CD14-positive monocyte (primary cell): ENCODE measurements around the gene DNAJC12. TPM values are rescaled to one million over a fixed set of nuclear protein-coding genes. Genes with fewer than 3 reads are reported as not detected.

Experiments used
- DNase-seq, 3 donors: peaks; one replicate each; pipeline ENCODE4 v3.0.0-alpha.2; 2011 to 2022
- H2AFZ ChIP-seq: 2 replicates; pipeline ENCODE4 v1.6.0; 2012; ENCODE audit warnings: mild to moderate bottlenecking, low read depth, low read length, inconsistent platforms; ENCODE audit not compliant: insufficient read depth, poor library complexity, severe bottlenecking
- H3K27ac ChIP-seq, 2 donors: 1 replicate in 1 of 2; 2 replicates in 1 of 2; pipeline ENCODE4 v1.5.1; 2012 to 2013; ENCODE audit warnings: low read length in 2 of 2, control low read depth in 1 of 2, inconsistent platforms in 1 of 2, low read depth in 1 of 2, mild to moderate bottlenecking in 1 of 2
- H3K27me3 ChIP-seq, 2 donors: one replicate each; pipeline versions ENCODE4 v1.6.0 to v1.6.1; 2011 to 2013; ENCODE audit warnings: low read length in 2 of 2; ENCODE audit not compliant: control insufficient read depth in 2 of 2, insufficient read depth in 2 of 2
- H3K36me3 ChIP-seq, 2 donors: replicated peaks in 1 of 2; 1 replicate in 1 of 2; 2 replicates in 1 of 2; pipeline versions ENCODE4 v1.5.1 to v1.6.1; 2012 to 2013; ENCODE audit warnings: low read length in 2 of 2, control low read depth in 1 of 2, inconsistent platforms in 1 of 2, mild to moderate bottlenecking in 1 of 2; ENCODE audit not compliant: insufficient read depth in 2 of 2, control insufficient read depth in 1 of 2
- H3K4me1 ChIP-seq, 2 donors: 1 replicate in 1 of 2; 2 replicates in 1 of 2; pipeline versions ENCODE4 v1.5.1 to v1.6.1; 2012 to 2013; ENCODE audit warnings: low read length in 2 of 2, control low read depth in 1 of 2, inconsistent platforms in 1 of 2, mild to moderate bottlenecking in 1 of 2, moderate library complexity in 1 of 2; ENCODE audit not compliant: insufficient read depth in 2 of 2, control insufficient read depth in 1 of 2
- H3K4me2 ChIP-seq: replicated peaks from 2 replicates; pipeline ENCODE3; 2012; ENCODE audit warnings: low read length, moderate library complexity, mild to moderate bottlenecking; ENCODE audit not compliant: poor library complexity, severe bottlenecking; ENCODE audit errors: extremely low read depth
- H3K4me3 ChIP-seq, 3 experiments: fragments of 200-600 bp in 1 of 3; sonication (generic) in 1 of 3; replicated peaks in 1 of 3; 1 replicate in 2 of 3; 2 replicates in 1 of 3; pipeline ENCODE4 v1.5.1; 2011 to 2013; ENCODE audit warnings: low read length in 3 of 3, mild to moderate bottlenecking in 3 of 3, control low read depth in 2 of 3, low read depth in 2 of 3, inconsistent platforms in 1 of 3, moderate library complexity in 1 of 3
- H3K79me2 ChIP-seq: 2 replicates; pipeline ENCODE4 v1.6.0; 2012; ENCODE audit warnings: mild to moderate bottlenecking, control low read depth, inconsistent platforms, low read length, moderate library complexity; ENCODE audit not compliant: insufficient read depth
- H3K9ac ChIP-seq: 2 replicates; pipeline ENCODE4 v1.6.0; 2017; ENCODE audit warnings: low read length, mild to moderate bottlenecking; ENCODE audit not compliant: insufficient read depth, poor library complexity, severe bottlenecking
- H3K9me3 ChIP-seq, 2 donors: replicated peaks in 1 of 2; 1 replicate in 1 of 2; 2 replicates in 1 of 2; pipeline versions ENCODE4 v1.5.1 to v1.6.1; 2012 to 2013; ENCODE audit warnings: low read length in 2 of 2, control low read depth in 1 of 2; ENCODE audit not compliant: control insufficient read depth in 1 of 2, insufficient read depth in 1 of 2
- H4K20me1 ChIP-seq: 2 replicates; pipeline ENCODE4 v1.6.0; 2012; ENCODE audit warnings: mild to moderate bottlenecking, low read length, control low read depth, moderate library complexity; ENCODE audit not compliant: insufficient read depth
- H3K27ac Mint-ChIP-seq, 7 donors: one replicate each; pipeline ENCODE4 v1.8.0; 2020; ENCODE audit warnings: mild to moderate bottlenecking in 7 of 7, mixed read lengths in 7 of 7, moderate library complexity in 6 of 7, inconsistent platforms in 2 of 7
- H3K27me3 Mint-ChIP-seq, 3 donors: one replicate each; pipeline ENCODE4 v1.8.0; 2021 to 2022; ENCODE audit warnings: low read depth in 3 of 3, mild to moderate bottlenecking in 3 of 3, mixed read lengths in 3 of 3, moderate library complexity in 3 of 3, inconsistent platforms in 1 of 3
- H3K36me3 Mint-ChIP-seq, 2 donors: one replicate each; pipeline ENCODE4 v1.8.0; 2020; ENCODE audit warnings: mixed read lengths in 2 of 2, inconsistent platforms in 1 of 2, mild to moderate bottlenecking in 1 of 2
- H3K4me1 Mint-ChIP-seq: one replicate; pipeline ENCODE4 v1.8.0; 2020; ENCODE audit warnings: mild to moderate bottlenecking, mixed read lengths
- H3K4me3 Mint-ChIP-seq, 2 donors: one replicate each; pipeline ENCODE4 v1.8.0; 2020; ENCODE audit warnings: mild to moderate bottlenecking in 2 of 2, mixed read lengths in 2 of 2, moderate library complexity in 1 of 2
- H3K9me3 Mint-ChIP-seq, 7 donors: one replicate each; pipeline ENCODE4 v1.8.0; 2020 to 2022; ENCODE audit warnings: mixed read lengths in 7 of 7, mild to moderate bottlenecking in 6 of 7, moderate library complexity in 6 of 7, inconsistent platforms in 2 of 7
- CTCF ChIP-seq: fragments of 200-600 bp; IDR thresholded peaks from one replicate; pipeline ENCODE4 v1.8.0; 2022; ENCODE audit warnings: antibody characterized with exemption, mild to moderate bottlenecking
- WGBS: methylation state at CpG from one replicate; pipeline ENCODE4 v1.1.5; 2013; ENCODE audit warnings: missing lambda C conversion rate; ENCODE audit not compliant: insufficient coverage; 5-methylcytosine and 5-hydroxymethylcytosine counted together
- intact Hi-C, 2 donors: fragments of 100-400 bp; cut with micrococcal nuclease; formaldehyde crosslinking; loops; one replicate each; pipeline versions ENCODE4 v1.15.0 to v1.15.1; 2023
- polyA plus RNA-seq, 3 donors: library from polyadenylated mRNA; depleted of rRNA in 1 of 3; unstranded in 2 of 3; stranded (reverse) in 1 of 3; fragments of 300-500 nt in 2 of 3; fragments of >200 nt in 1 of 3; fragmentation: Illumina TruSeq in 2 of 3; gene quantifications; 1 replicate in 2 of 3; 2 replicates in 1 of 3; pipeline ENCODE4 v1.2.3, GENCODE V29; 2012 to 2021

Gene DNAJC12
- polyA plus RNA-seq, 3 donors, result not detected

GRCh38 chr10:67794909-67795460, 43.0 kb downstream of the DNAJC12 start:
- Mint-ChIP-seq H3K36me3 (no peaks in the 10 kb centered on the region), H3K27me3 (peaks cover 0 to 3% (median 0%) of the 10 kb centered on the region in 3 donors)
- no peak overlapping the region for H2AFZ ChIP-seq

GRCh38 chr10:67794256-67794655, 43.7 kb downstream of the DNAJC12 start:
- Histone ChIP-seq H4K20me1 (no peaks in the 10 kb centered on the region), H3K79me2 (no peaks in the 10 kb centered on the region), H3K36me3 (no peaks in the 10 kb centered on the region), H3K4me1 (peaks cover 14 to 25% of the 10 kb centered on the region in 2 donors), H3K9me3 (no peaks in the 10 kb centered on the region), H3K9ac (no peak overlapping the region), H3K27me3 (no peaks in the 10 kb centered on the region), H3K4me3 (no peak overlapping the region), H3K27ac (no peak overlapping the region), H3K4me2 (peak overlapping the region; percentile 22), H2AFZ (no peak overlapping the region)
- Mint-ChIP-seq H3K9me3 (no peaks in the 10 kb centered on the region), H3K27ac (peak overlapping the region in 1 of 7 donors; percentile 30), H3K27me3 (peaks cover 0 to 5% (median 0%) of the 10 kb centered on the region in 3 donors), H3K4me1 (peaks cover 28% of the 10 kb centered on the region), H3K4me3 (peak overlapping the region in 1 of 2 donors; percentile 21), H3K36me3 (no peaks in the 10 kb centered on the region)
- intact Hi-C loops, result no loop called here
- DNase-seq, result peak in 1 of 3 donors; percentile 19
- WGBS, result no CpG with 5 or more reads among the region's 4 CpGs
- no peak for TF ChIP-seq CTCF

More at GRCh38 chr10:67794909-67795460, 43.0 kb downstream of the DNAJC12 start:
- Histone ChIP-seq H3K9ac (no peak overlapping the region), H4K20me1 (no peaks in the 10 kb centered on the region), H3K36me3 (no peaks in the 10 kb centered on the region), H3K79me2 (no peaks in the 10 kb centered on the region), H3K4me2 (no peak overlapping the region), H3K27me3 (no peaks in the 10 kb centered on the region), H3K27ac (no peak overlapping the region), H3K4me1 (peaks cover 14 to 25% of the 10 kb centered on the region in 2 donors), H3K9me3 (no peaks in the 10 kb centered on the region), H3K4me3 (no peak overlapping the region)
- no peak for DNase-seq
- WGBS, result no CpG with 5 or more reads among the region's 3 CpGs
- Mint-ChIP-seq H3K4me3 (no peak overlapping the region), H3K4me1 (peaks cover 28% of the 10 kb centered on the region), H3K27ac (peak overlapping the region in 2 of 7 donors; percentile 35 to 40), H3K9me3 (no peaks in the 10 kb centered on the region)
- no peak for TF ChIP-seq CTCF
- intact Hi-C loops, result no loop called here
